OCI-LY1 (cell line): ENCODE measurements around the gene SEL1L3.
"Not testable (repeated sequence)": the region's sequence is repeated elsewhere in the genome, so short reads cannot be mapped to it uniquely, and the experiment has no call there.

Experiments used
- H2AFZ ChIP-seq: fragments of 200-600 bp; sonication (generic), shearing (Covaris generic); 2 replicates; pipeline ENCODE4 v1.6.0; 2014; ENCODE audit warnings: antibody characterized with exemption, mild to moderate bottlenecking, low read length
- H3F3A ChIP-seq: fragments of 200-600 bp; sonication (generic), shearing (Covaris generic); 2 replicates; pipeline ENCODE4 v1.6.0; 2014; ENCODE audit warnings: mild to moderate bottlenecking, antibody characterized with exemption, low read length, moderate library complexity; ENCODE audit not compliant: insufficient read depth
- H3K27ac ChIP-seq: fragments of 200-600 bp; sonication (generic); 2 replicates; pipeline ENCODE4 v1.5.1; 2014; ENCODE audit warnings: low read length, mixed run types, mild to moderate bottlenecking, low read depth; ENCODE audit not compliant: poor library complexity, severe bottlenecking
- H3K27me3 ChIP-seq: fragments of 200-600 bp; sonication (generic); 2 replicates; pipeline ENCODE4 v1.6.0; 2014; ENCODE audit warnings: antibody characterized with exemption, mild to moderate bottlenecking, low read length, moderate library complexity; ENCODE audit not compliant: insufficient read depth
- H3K36me3 ChIP-seq: fragments of 200-600 bp; sonication (generic); 2 replicates; pipeline ENCODE4 v1.6.1; 2014; ENCODE audit warnings: mild to moderate bottlenecking, antibody characterized with exemption, low read length, moderate library complexity, mixed read lengths; ENCODE audit not compliant: insufficient read depth
- H3K4me1 ChIP-seq: fragments of 200-600 bp; sonication (generic); 2 replicates; pipeline ENCODE4 v1.5.1; 2014; ENCODE audit warnings: mild to moderate bottlenecking, low read length, moderate library complexity; ENCODE audit not compliant: insufficient read depth, severe bottlenecking
- H3K4me2 ChIP-seq: fragments of 200-600 bp; sonication (generic), shearing (Covaris generic); 2 replicates; pipeline ENCODE4 v1.6.1; 2014; ENCODE audit warnings: low read length
- H3K4me3 ChIP-seq: fragments of 200-600 bp; sonication (generic); 2 replicates; pipeline ENCODE4 v1.5.1; 2014; ENCODE audit warnings: low read length, low read depth, mild to moderate bottlenecking, mixed read lengths; ENCODE audit not compliant: poor library complexity, severe bottlenecking
- H3K79me2 ChIP-seq: fragments of 200-600 bp; shearing (Covaris generic); 2 replicates; pipeline ENCODE4 v1.6.1; 2016; ENCODE audit warnings: mixed run types, low read length, mixed read lengths; ENCODE audit not compliant: insufficient read depth
- H3K9ac ChIP-seq: fragments of 200-600 bp; sonication (generic), shearing (Covaris generic); 2 replicates; pipeline ENCODE4 v1.6.1; 2014; ENCODE audit warnings: mild to moderate bottlenecking, low read length, mixed read lengths
- H3K9me2 ChIP-seq: fragments of 200-600 bp; sonication (generic), shearing (Covaris generic); 2 replicates; pipeline ENCODE4 v1.6.1; 2014; ENCODE audit warnings: low read depth, mild to moderate bottlenecking, low read length, mixed read lengths
- H3K9me3 ChIP-seq: fragments of 200-600 bp; shearing (Covaris generic); 2 replicates; pipeline ENCODE4 v1.6.1; 2014; ENCODE audit warnings: low read length, mixed read lengths
- H4K20me1 ChIP-seq: fragments of 200-600 bp; sonication (generic), shearing (Covaris generic); 2 replicates; pipeline ENCODE4 v1.6.0; 2016; ENCODE audit warnings: mild to moderate bottlenecking, low read length; ENCODE audit not compliant: insufficient read depth
- EZH2 ChIP-seq: fragments of 200-600 bp; sonication (generic), shearing (Covaris generic); IDR thresholded peaks from 2 replicates; pipeline ENCODE4 v1.8.0; 2017; ENCODE audit warnings: borderline replicate concordance, mixed run types, mild to moderate bottlenecking, antibody characterized with exemption, low read length, moderate library complexity, mixed read lengths
- TF ChIP-seq, protein P1 (sequence below): fragments of 200-600 bp; sonication (generic), shearing (Covaris generic); IDR thresholded peaks from 2 replicates; pipeline ENCODE4 v1.5.1; 2017; ENCODE audit warnings: mild to moderate bottlenecking, antibody characterized with exemption, low read length, moderate library complexity, mixed read lengths

Gene SEL1L3

DNA sequence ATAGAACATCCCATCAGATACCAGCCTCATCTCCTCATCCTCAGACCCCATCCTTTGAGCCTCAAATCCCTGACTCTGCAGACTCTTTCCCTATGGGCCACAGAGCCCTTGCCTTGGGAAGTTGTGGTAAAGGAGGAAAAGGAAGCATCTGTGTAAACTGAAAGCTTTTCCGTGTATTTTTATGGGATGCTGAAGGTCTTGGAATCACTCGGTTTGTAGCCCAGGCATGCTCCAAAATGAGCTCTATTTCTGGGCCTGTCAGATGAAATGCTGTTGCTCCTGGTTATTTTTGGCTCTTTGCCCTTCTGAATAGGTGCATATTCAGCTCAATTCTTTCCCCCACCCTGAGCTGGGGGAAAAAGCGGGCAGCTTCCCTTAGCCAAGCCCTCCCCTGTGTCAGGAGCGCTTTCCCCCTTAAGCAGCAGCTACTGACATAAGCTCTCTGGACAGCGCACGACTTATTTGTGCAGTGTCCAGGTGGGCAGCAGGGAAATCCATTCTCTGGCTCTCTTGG lies 5.0 kb upstream of the SEL1L3 start:
- no peaks in the 10 kb centered on the region for H3K9me3 ChIP-seq
- H3F3A ChIP-seq, result 0 out of 2 replicates have a peak, but pooled peaks cover 3% of the 10 kb centered on the region
- H3K27ac ChIP-seq, result peak overlapping the region; percentile 100
- peaks cover 5% of the 10 kb centered on the region; the same call in 1 of the 2 replicates for H3K79me2 ChIP-seq
- H3K4me3 ChIP-seq, result peak overlapping the region; percentile 57
- peak overlapping the region; percentile 78 for H3K9ac ChIP-seq
- no peaks in the 10 kb centered on the region for H4K20me1 ChIP-seq
- peak overlapping the region; percentile 90 for H3K4me2 ChIP-seq
- no peaks in the 10 kb centered on the region for H3K36me3 ChIP-seq
- no peaks in the 10 kb centered on the region for H3K9me2 ChIP-seq
- TF ChIP-seq, protein P1, sequence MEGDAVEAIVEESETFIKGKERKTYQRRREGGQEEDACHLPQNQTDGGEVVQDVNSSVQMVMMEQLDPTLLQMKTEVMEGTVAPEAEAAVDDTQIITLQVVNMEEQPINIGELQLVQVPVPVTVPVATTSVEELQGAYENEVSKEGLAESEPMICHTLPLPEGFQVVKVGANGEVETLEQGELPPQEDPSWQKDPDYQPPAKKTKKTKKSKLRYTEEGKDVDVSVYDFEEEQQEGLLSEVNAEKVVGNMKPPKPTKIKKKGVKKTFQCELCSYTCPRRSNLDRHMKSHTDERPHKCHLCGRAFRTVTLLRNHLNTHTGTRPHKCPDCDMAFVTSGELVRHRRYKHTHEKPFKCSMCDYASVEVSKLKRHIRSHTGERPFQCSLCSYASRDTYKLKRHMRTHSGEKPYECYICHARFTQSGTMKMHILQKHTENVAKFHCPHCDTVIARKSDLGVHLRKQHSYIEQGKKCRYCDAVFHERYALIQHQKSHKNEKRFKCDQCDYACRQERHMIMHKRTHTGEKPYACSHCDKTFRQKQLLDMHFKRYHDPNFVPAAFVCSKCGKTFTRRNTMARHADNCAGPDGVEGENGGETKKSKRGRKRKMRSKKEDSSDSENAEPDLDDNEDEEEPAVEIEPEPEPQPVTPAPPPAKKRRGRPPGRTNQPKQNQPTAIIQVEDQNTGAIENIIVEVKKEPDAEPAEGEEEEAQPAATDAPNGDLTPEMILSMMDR, result no peak
- no peak for TF ChIP-seq EZH2
- H2AFZ ChIP-seq, result no peak overlapping the region
- peaks cover 96% of the 10 kb centered on the region for H3K4me1 ChIP-seq
- H3K27me3 ChIP-seq, result no peaks in the 10 kb centered on the region

DNA sequence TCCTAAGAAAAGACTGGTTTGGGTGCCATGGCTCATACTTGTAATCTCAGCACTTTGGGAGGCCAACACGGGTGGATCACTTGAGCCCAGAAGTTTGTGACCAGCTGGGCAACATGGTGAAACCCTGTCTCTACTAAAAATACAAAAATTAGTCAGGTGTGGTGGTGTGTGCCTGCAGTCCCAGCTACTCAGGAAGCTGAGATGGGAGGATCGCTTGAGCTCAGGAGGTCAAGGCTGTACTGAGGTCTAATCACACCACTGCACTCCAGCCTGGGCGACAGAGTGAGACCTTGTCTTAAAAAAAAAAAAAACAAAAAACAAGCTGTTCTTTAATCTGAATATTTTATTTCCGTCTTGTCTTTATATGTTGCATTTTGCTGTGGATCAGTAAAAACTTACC lies 3.6 kb upstream of the SEL1L3 start:
- H3F3A ChIP-seq, result not testable (repeated sequence)
- H3K4me1 ChIP-seq, result peaks cover 81% of the 10 kb centered on the region
- peak overlapping the region; percentile 90 for H3K4me2 ChIP-seq

DNA sequence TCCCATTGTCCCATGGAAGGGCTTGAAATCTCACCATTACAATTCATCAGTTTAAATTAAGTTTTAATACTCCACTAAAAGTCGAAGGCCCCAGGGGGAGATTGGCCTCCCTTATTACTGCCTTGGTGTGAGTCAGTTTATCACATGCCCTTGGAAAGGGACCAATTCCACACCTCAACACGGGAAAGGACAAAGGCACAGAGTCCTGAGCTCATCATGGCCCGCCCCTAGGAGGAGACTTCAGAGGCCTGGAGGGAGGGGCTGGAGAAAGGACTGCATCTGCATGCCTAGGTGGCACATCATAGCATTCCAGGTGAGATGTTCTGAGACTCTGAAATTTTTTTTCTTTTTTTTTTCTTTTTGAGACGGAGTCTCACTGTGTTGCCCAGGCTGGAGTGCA lies 2.8 kb upstream of the SEL1L3 start:
- Histone ChIP-seq H3K9ac (peak overlapping the region; percentile 95; the same call in 1 of the 2 replicates), H3K4me3 (peak overlapping the region; percentile 84), H4K20me1 (no peaks in the 10 kb centered on the region), H3K27ac (peak overlapping the region; percentile 100), H3K79me2 (peaks cover 25% of the 10 kb centered on the region), H3K4me1 (peaks cover 81% of the 10 kb centered on the region), H2AFZ (no peak overlapping the region), H3K27me3 (no peaks in the 10 kb centered on the region), H3K4me2 (peak overlapping the region; percentile 90), H3F3A (no peaks in the 10 kb centered on the region; the same call in 1 of the 2 replicates), H3K9me3 (no peaks in the 10 kb centered on the region), H3K9me2 (no peaks in the 10 kb centered on the region), H3K36me3 (peaks cover 10% of the 10 kb centered on the region; the same call in 1 of the 2 replicates)
- TF ChIP-seq EZH2, result no peak
- TF ChIP-seq, protein P1, result no peak

More for the DNA sequence above, 3.6 kb upstream of the SEL1L3 start:
- Histone ChIP-seq H3K27ac (peak overlapping the region; percentile 100), H3K79me2 (peaks cover 16% of the 10 kb centered on the region), H3K9ac (peak overlapping the region; percentile 78; the same call in 1 of the 2 replicates), H3K4me3 (peak overlapping the region; percentile 57)
- not testable (repeated sequence) for H2AFZ ChIP-seq, H4K20me1 ChIP-seq, H3K9me3 ChIP-seq, H3K36me3 ChIP-seq, H3K27me3 ChIP-seq, H3K9me2 ChIP-seq
